ENCODE data around the gene CTDNEP1. TPM values are rescaled to one million over a fixed set of nuclear protein-coding genes. Genes with fewer than 3 reads are reported as not detected.
A peak's percentile ranks its signal among the peaks of the same experiment; 100 is the strongest.

CTDNEP1 gene
- polyA plus RNA-seq, 1 donor (not counting 4 experiments of a cell fraction or from before 2014, with no cell fraction given) = 66.2 TPM

- DNase-seq (ENCODE audit: low read depth, low spot score) = no peak
- Histone ChIP-seq H3K4me3 (ENCODE audit: control insufficient read depth in 2 of 3, extremely low read depth in 1 of 3, insufficient read depth in 2 of 3, low read depth in 1 of 3, low read length in 3 of 3) (no peak overlapping the region), H3K4me1 (ENCODE audit: control insufficient read depth, extremely low read depth, insufficient read depth, low read length) (peaks cover 33% of the 10 kb centered on the region), H3K9me1 (ENCODE audit: control insufficient read depth, extremely low read depth, insufficient read depth, low read length) (no peaks in the 10 kb centered on the region), H3K9me3 (ENCODE audit: control insufficient read depth, low read depth, low read length) (no peaks in the 10 kb centered on the region), H3K79me2 (ENCODE audit: control insufficient read depth, insufficient read depth, low read length) (no peaks in the 10 kb centered on the region), H3K9ac (ENCODE audit: control insufficient read depth, extremely low read depth, insufficient read depth, low read length) (peak overlapping the region; percentile 72), H4K20me1 (ENCODE audit: control insufficient read depth, extremely low read depth, insufficient read depth, low read length) (no peaks in the 10 kb centered on the region), H3K36me3 (ENCODE audit: control insufficient read depth in 2 of 2, extremely low read depth in 1 of 2, insufficient read depth in 2 of 2, low read length in 2 of 2) (peaks cover 0 to 16% of the 10 kb centered on the region in 2 experiments), H3K27ac (ENCODE audit: control insufficient read depth, insufficient read depth, low read length) (no peak overlapping the region), H2AFZ (ENCODE audit: control insufficient read depth, low read length) (peak overlapping the region; percentile 98), H3K4me2 (ENCODE audit: control insufficient read depth, extremely low read depth, insufficient read depth, low read depth, low read length) (peak overlapping the region; percentile 92), H3K27me3 (ENCODE audit: control insufficient read depth, extremely low read depth, insufficient read depth, low read length) (no peaks in the 10 kb centered on the region)
- dilution Hi-C loops (cut with MboI; ENCODE audit: extremely low pct_ligation_motif_present, low sequenced_read_pairs) = no loop called here
- TF ChIP-seq EZH2 (IDR thresholded peaks at IDR 0.05; ENCODE audit: low read length) (no peak), CTCF (optimal IDR thresholded peaks at IDR 0.05 in 1 of 3, IDR thresholded peaks at IDR 0.05 in 1 of 3, conservative IDR thresholded peaks at IDR 0.05 in 1 of 3; ENCODE audit: extremely low read depth in 1 of 3, insufficient read depth in 2 of 3, low read length in 3 of 3) (no peak)
- no peak for FAIRE-seq
Measured at GRCh38 chr17:7263801-7264078, 12.2 kb upstream of the CTDNEP1 start.

GRCh38 chr17:7262935-7263800 lies 11.6 kb upstream of the CTDNEP1 start:
- no peaks in the 10 kb centered on the region for H3K79me2 ChIP-seq (ENCODE audit: control insufficient read depth, insufficient read depth, low read length)
- H2AFZ ChIP-seq (ENCODE audit: control insufficient read depth, low read length) = peak overlapping the region; percentile 98
- H3K4me2 ChIP-seq (ENCODE audit: control insufficient read depth, extremely low read depth, insufficient read depth, low read depth, low read length) = peak overlapping the region; percentile 92
- H3K4me1 ChIP-seq (ENCODE audit: control insufficient read depth, extremely low read depth, insufficient read depth, low read length) = peaks cover 34% of the 10 kb centered on the region
- H3K9me1 ChIP-seq (ENCODE audit: control insufficient read depth, extremely low read depth, insufficient read depth, low read length) = no peaks in the 10 kb centered on the region
- dilution Hi-C loops (cut with MboI; ENCODE audit: extremely low pct_ligation_motif_present, low sequenced_read_pairs) = no loop called here
- H3K27ac ChIP-seq (ENCODE audit: control insufficient read depth, insufficient read depth, low read length) = peak overlapping the region; percentile 47
- no peaks in the 10 kb centered on the region for H3K9me3 ChIP-seq (ENCODE audit: control insufficient read depth, low read depth, low read length)
- no peaks in the 10 kb centered on the region for H3K27me3 ChIP-seq (ENCODE audit: control insufficient read depth, extremely low read depth, insufficient read depth, low read length)
- H4K20me1 ChIP-seq (ENCODE audit: control insufficient read depth, extremely low read depth, insufficient read depth, low read length) = no peaks in the 10 kb centered on the region
- TF ChIP-seq EZH2 (IDR thresholded peaks at IDR 0.05; ENCODE audit: low read length) = no peak
- no peak for TF ChIP-seq CTCF (optimal IDR thresholded peaks at IDR 0.05 in 1 of 3, IDR thresholded peaks at IDR 0.05 in 1 of 3, conservative IDR thresholded peaks at IDR 0.05 in 1 of 3; ENCODE audit: extremely low read depth in 1 of 3, insufficient read depth in 2 of 3, low read length in 3 of 3)
- peak overlapping the region; percentile 41 to 75 (median 54) for H3K4me3 ChIP-seq (ENCODE audit: control insufficient read depth in 2 of 3, extremely low read depth in 1 of 3, insufficient read depth in 2 of 3, low read depth in 1 of 3, low read length in 3 of 3)
- peak overlapping the region; percentile 72 for H3K9ac ChIP-seq (ENCODE audit: control insufficient read depth, extremely low read depth, insufficient read depth, low read length)
- H3K36me3 ChIP-seq (ENCODE audit: control insufficient read depth in 2 of 2, extremely low read depth in 1 of 2, insufficient read depth in 2 of 2, low read length in 2 of 2) = peaks cover 0 to 19% of the 10 kb centered on the region in 2 experiments
- FAIRE-seq (no peak), DNase-seq (ENCODE audit: low read depth, low spot score) (no peak)

Measured in keratinocyte (primary cell).